ENCODE results near the gene TMEM174. TPM values are rescaled to one million over a fixed set of nuclear protein-coding genes. Genes with fewer than 3 reads are reported as not detected.

The TMEM174 gene
- total and polyA plus RNA-seq, 9 donors = 0.08 to 0.43 TPM; not detected in 7

GRCh38 chr5:73136055-73136562, 36.9 kb upstream of the TMEM174 start:
- Histone ChIP-seq H3K4me3 (ENCODE audit: low read length) (no peak overlapping the region), H3K36me3 (ENCODE audit: control insufficient read depth, insufficient read depth, low read length) (no peaks in the 10 kb centered on the region), H3K27ac (ENCODE audit: low read length) (peak overlapping the region; percentile 7), H3K27me3 (ENCODE audit: control insufficient read depth, insufficient read depth, low read length) (peaks cover 9% of the 10 kb centered on the region), H3K4me1 (ENCODE audit: control insufficient read depth, insufficient read depth, low read length) (peaks cover 17% of the 10 kb centered on the region), H3K9me3 (replicated peaks; ENCODE audit: control insufficient read depth, low read depth, low read length) (no peaks in the 10 kb centered on the region)
- 36% methylated on average over 9 of the region's 15 CpGs for WGBS (ENCODE audit: insufficient coverage)
- no peak for DNase-seq

- 81% methylated on average over 9 of the region's 10 CpGs for WGBS (ENCODE audit: insufficient coverage)
- H3K9me3 ChIP-seq (replicated peaks; ENCODE audit: control insufficient read depth, low read depth, low read length) = no peaks in the 10 kb centered on the region
- no peak for DNase-seq
- no peak overlapping the region for H3K27ac ChIP-seq (ENCODE audit: low read length)
- H3K4me1 ChIP-seq (ENCODE audit: control insufficient read depth, insufficient read depth, low read length) = peaks cover 17% of the 10 kb centered on the region
- H3K27me3 ChIP-seq (ENCODE audit: control insufficient read depth, insufficient read depth, low read length) = peaks cover 9% of the 10 kb centered on the region
- no peaks in the 10 kb centered on the region for H3K36me3 ChIP-seq (ENCODE audit: control insufficient read depth, insufficient read depth, low read length)
- no peak overlapping the region for H3K4me3 ChIP-seq (ENCODE audit: low read length)
Observed at GRCh38 chr5:73137563-73138530, 35.1 kb upstream of the TMEM174 start.

- no CpG with 5 or more reads among the region's 3 CpGs for WGBS (ENCODE audit: insufficient coverage)
- Histone ChIP-seq H3K36me3 (ENCODE audit: control insufficient read depth, insufficient read depth, low read length) (no peaks in the 10 kb centered on the region), H3K27ac (ENCODE audit: low read length) (no peak overlapping the region), H3K9me3 (replicated peaks; ENCODE audit: control insufficient read depth, low read depth, low read length) (no peaks in the 10 kb centered on the region), H3K27me3 (ENCODE audit: control insufficient read depth, insufficient read depth, low read length) (peaks cover 9% of the 10 kb centered on the region), H3K4me1 (ENCODE audit: control insufficient read depth, insufficient read depth, low read length) (peaks cover 20% of the 10 kb centered on the region), H3K4me3 (ENCODE audit: low read length) (no peak overlapping the region)
- no peak for DNase-seq
Observed at GRCh38 chr5:73139485-73139884, 33.5 kb upstream of the TMEM174 start.

- peaks cover 6% of the 10 kb centered on the region for H3K27me3 ChIP-seq (ENCODE audit: control insufficient read depth, insufficient read depth, low read length)
- H3K27ac ChIP-seq (ENCODE audit: low read length) = no peak overlapping the region
- no peaks in the 10 kb centered on the region for H3K36me3 ChIP-seq (ENCODE audit: control insufficient read depth, insufficient read depth, low read length)
- DNase-seq = no peak
- H3K4me1 ChIP-seq (ENCODE audit: control insufficient read depth, insufficient read depth, low read length) = peaks cover 19% of the 10 kb centered on the region
- H3K9me3 ChIP-seq (replicated peaks; ENCODE audit: control insufficient read depth, low read depth, low read length) = no peaks in the 10 kb centered on the region
- whole genome bisulfite sequencing (ENCODE audit: insufficient coverage) = no CpG with 5 or more reads among the region's 1 CpG
- H3K4me3 ChIP-seq (ENCODE audit: low read length) = no peak overlapping the region
Observed at GRCh38 chr5:73140801-73141200, 32.2 kb upstream of the TMEM174 start.

- Histone ChIP-seq H3K9me3 (replicated peaks; ENCODE audit: control insufficient read depth, low read depth, low read length) (no peaks in the 10 kb centered on the region), H3K27ac (ENCODE audit: low read length) (no peak overlapping the region), H3K4me3 (ENCODE audit: low read length) (no peak overlapping the region), H3K4me1 (ENCODE audit: control insufficient read depth, insufficient read depth, low read length) (peaks cover 7% of the 10 kb centered on the region), H3K27me3 (ENCODE audit: control insufficient read depth, insufficient read depth, low read length) (peaks cover 4% of the 10 kb centered on the region), H3K36me3 (ENCODE audit: control insufficient read depth, insufficient read depth, low read length) (no peaks in the 10 kb centered on the region)
- no peak for DNase-seq
- 80% methylated on average over 3 of the region's 8 CpGs for WGBS (ENCODE audit: insufficient coverage)
Observed at GRCh38 chr5:73142035-73142434, 31.0 kb upstream of the TMEM174 start.

GRCh38 chr5:73143716-73144115, 29.3 kb upstream of the TMEM174 start:
- H3K36me3 ChIP-seq (ENCODE audit: control insufficient read depth, insufficient read depth, low read length) = no peaks in the 10 kb centered on the region
- H3K27ac ChIP-seq (ENCODE audit: low read length) = no peak overlapping the region
- H3K9me3 ChIP-seq (replicated peaks; ENCODE audit: control insufficient read depth, low read depth, low read length) = no peaks in the 10 kb centered on the region
- peak; percentile 4 for DNase-seq
- WGBS (ENCODE audit: insufficient coverage) = 79% methylated on average over 3 of the region's 6 CpGs
- H3K27me3 ChIP-seq (ENCODE audit: control insufficient read depth, insufficient read depth, low read length) = no peaks in the 10 kb centered on the region
- peaks cover 2% of the 10 kb centered on the region for H3K4me1 ChIP-seq (ENCODE audit: control insufficient read depth, insufficient read depth, low read length)
- no peak overlapping the region for H3K4me3 ChIP-seq (ENCODE audit: low read length)

GRCh38 chr5:73149540-73149939, 23.5 kb upstream of the TMEM174 start:
- Histone ChIP-seq H3K27me3 (ENCODE audit: control insufficient read depth, insufficient read depth, low read length) (peaks cover 2% of the 10 kb centered on the region), H3K9me3 (replicated peaks; ENCODE audit: control insufficient read depth, low read depth, low read length) (no peaks in the 10 kb centered on the region), H3K27ac (ENCODE audit: low read length) (no peak overlapping the region), H3K4me3 (ENCODE audit: low read length) (no peak overlapping the region), H3K36me3 (ENCODE audit: control insufficient read depth, insufficient read depth, low read length) (no peaks in the 10 kb centered on the region), H3K4me1 (ENCODE audit: control insufficient read depth, insufficient read depth, low read length) (no peaks in the 10 kb centered on the region)
- no peak for DNase-seq
- no CpG with 5 or more reads among the region's 3 CpGs for WGBS (ENCODE audit: insufficient coverage)

- 72% methylated on average over 7 of the region's 7 CpGs for WGBS (ENCODE audit: insufficient coverage)
- peaks cover 2% of the 10 kb centered on the region for H3K27me3 ChIP-seq (ENCODE audit: control insufficient read depth, insufficient read depth, low read length)
- H3K27ac ChIP-seq (ENCODE audit: low read length) = no peak overlapping the region
- DNase-seq = no peak
- H3K4me3 ChIP-seq (ENCODE audit: low read length) = no peak overlapping the region
- H3K36me3 ChIP-seq (ENCODE audit: control insufficient read depth, insufficient read depth, low read length) = no peaks in the 10 kb centered on the region
- H3K4me1 ChIP-seq (ENCODE audit: control insufficient read depth, insufficient read depth, low read length) = peaks cover 6% of the 10 kb centered on the region
- H3K9me3 ChIP-seq (replicated peaks; ENCODE audit: control insufficient read depth, low read depth, low read length) = no peaks in the 10 kb centered on the region
Observed at GRCh38 chr5:73150876-73151275, 22.1 kb upstream of the TMEM174 start.

GRCh38 chr5:73151766-73152410, 21.1 kb upstream of the TMEM174 start:
- Histone ChIP-seq H3K36me3 (ENCODE audit: control insufficient read depth, insufficient read depth, low read length) (no peaks in the 10 kb centered on the region), H3K4me1 (ENCODE audit: control insufficient read depth, insufficient read depth, low read length) (peaks cover 9% of the 10 kb centered on the region), H3K9me3 (replicated peaks; ENCODE audit: control insufficient read depth, low read depth, low read length) (no peaks in the 10 kb centered on the region), H3K27ac (ENCODE audit: low read length) (no peak overlapping the region), H3K4me3 (ENCODE audit: low read length) (no peak overlapping the region), H3K27me3 (ENCODE audit: control insufficient read depth, insufficient read depth, low read length) (peaks cover 2% of the 10 kb centered on the region)
- peak; percentile 5 for DNase-seq
- 69% methylated on average over 3 of the region's 5 CpGs for WGBS (ENCODE audit: insufficient coverage)

Data from muscle of leg (tissue), 11 donors.